H1 (cell line): ENCODE results near the gene GALNT2. TPM values are rescaled to one million over a fixed set of nuclear protein-coding genes. Genes with fewer than 3 reads are reported as not detected.

Experiments used
- CTCF ChIA-PET: fragments of 300-600 bp; sonication (Branson Sonifier 250); formaldehyde crosslinking; loops from one replicate; lab custom pipeline; 2021; ENCODE audit not compliant: partially characterized antibody; lab: Charles Lee
- POLR2A ChIA-PET: fragments of 300-600 bp; sonication (Branson Sonifier 250); formaldehyde crosslinking; loops from one replicate; lab custom pipeline; 2021; ENCODE audit warnings: inconsistent platforms; ENCODE audit not compliant: partially characterized antibody; lab: Charles Lee
- DNase-seq, 2 experiments: peaks; one replicate each; pipeline versions ENCODE4 v3.0.0 to v3.0.0-alpha.2; 2010 to 2022; ENCODE audit warnings: low spot score in 2 of 2, low read depth in 1 of 2, mixed read lengths in 1 of 2
- FAIRE-seq: peaks from 2 replicates; lab custom pipeline; 2011; peaks lifted over from hg19 to GRCh38; lab: Jason Lieb, UNC
- H2AFZ ChIP-seq: 2 replicates; pipeline ENCODE4 v1.8.1; 2012; ENCODE audit warnings: low read length, inconsistent platforms
- H2AK5ac ChIP-seq: 2 replicates; pipeline ENCODE4 v1.6.1; 2013; ENCODE audit warnings: low read depth, low read length
- H2BK120ac ChIP-seq: replicated peaks from 2 replicates; pipeline ENCODE3; 2013; ENCODE audit warnings: low read depth, low read length, inconsistent platforms
- H2BK12ac ChIP-seq: 2 replicates; pipeline ENCODE4 v1.6.1; 2013; ENCODE audit warnings: low read depth, low read length
- H2BK15ac ChIP-seq: 2 replicates; pipeline ENCODE4 v1.6.1; 2013; ENCODE audit warnings: low read length
- H2BK20ac ChIP-seq: 2 replicates; pipeline ENCODE4 v1.6.1; 2013; ENCODE audit warnings: low read length
- H2BK5ac ChIP-seq: 2 replicates; pipeline ENCODE4 v1.6.1; 2013; ENCODE audit warnings: low read depth, low read length
- H3K14ac ChIP-seq: 2 replicates; pipeline ENCODE4 v1.6.1; 2013; ENCODE audit warnings: inconsistent platforms; ENCODE audit not compliant: insufficient read length
- H3K18ac ChIP-seq: 2 replicates; pipeline ENCODE4 v1.6.1; 2013; ENCODE audit warnings: low read length; ENCODE audit errors: extremely low read depth
- H3K23ac ChIP-seq: 2 replicates; pipeline ENCODE4 v1.6.1; 2013; ENCODE audit warnings: inconsistent platforms; ENCODE audit not compliant: insufficient read length
- H3K23me2 ChIP-seq: 2 replicates; pipeline ENCODE4 v1.6.1; 2013; ENCODE audit warnings: low read depth, low read length
- H3K27ac ChIP-seq: 2 replicates; pipeline ENCODE4 v1.6.1; 2011; ENCODE audit warnings: low read depth, low read length, inconsistent platforms
- H3K27me3 ChIP-seq, 4 experiments: replicated peaks in 1 of 4; 1 replicate in 1 of 4; 2 replicates in 3 of 4; pipeline versions ENCODE4 v1.6.1 to v1.8.1; 2011 to 2013; ENCODE audit warnings: low read length in 3 of 4, mild to moderate bottlenecking in 3 of 4, inconsistent platforms in 2 of 4, mixed read lengths in 2 of 4, moderate library complexity in 1 of 4; ENCODE audit not compliant: control insufficient read depth in 3 of 4, insufficient read depth in 3 of 4; ENCODE audit errors: extremely low read depth in 1 of 4
- H3K36me3 ChIP-seq, 4 experiments: 2 replicates each; pipeline versions ENCODE4 v1.6.1 to v1.8.1; 2011 to 2013; ENCODE audit warnings: mild to moderate bottlenecking in 4 of 4, low read length in 3 of 4, moderate library complexity in 2 of 4, control low read depth in 1 of 4, inconsistent platforms in 1 of 4; ENCODE audit not compliant: insufficient read depth in 4 of 4, control insufficient read depth in 2 of 4
- H3K4ac ChIP-seq: replicated peaks from 2 replicates; pipeline ENCODE3; 2013; ENCODE audit warnings: low read length, low read depth, mixed read lengths, inconsistent platforms; ENCODE audit not compliant: insufficient read length
- H3K4me1 ChIP-seq, 4 experiments: replicated peaks in 1 of 4; 1 replicate in 1 of 4; 2 replicates in 3 of 4; pipeline versions ENCODE4 v1.6.1 to v1.8.1; 2011 to 2013; ENCODE audit warnings: low read length in 3 of 4, inconsistent platforms in 2 of 4, mixed read lengths in 1 of 4; ENCODE audit not compliant: insufficient read depth in 4 of 4, control insufficient read depth in 3 of 4
- H3K4me2 ChIP-seq, 2 experiments: 2 replicates each; pipeline versions ENCODE4 v1.6.1 to v1.8.1; 2011 to 2013; ENCODE audit warnings: low read depth in 2 of 2, low read length in 2 of 2, control low read depth in 1 of 2, inconsistent platforms in 1 of 2, mild to moderate bottlenecking in 1 of 2; ENCODE audit not compliant: insufficient read depth in 1 of 2
- H3K4me3 ChIP-seq, 4 experiments: fragments of 200-600, 300-600 bp in 1 of 4; sonication (generic), shearing (Covaris generic), sonication (Bioruptor Twin) in 1 of 4; 2 replicates each; pipeline versions ENCODE4 v1.5.1 to v1.8.1; 2011 to 2016; ENCODE audit warnings: low read length in 4 of 4, low read depth in 3 of 4, control low read depth in 2 of 4, inconsistent platforms in 2 of 4, mild to moderate bottlenecking in 2 of 4, mixed read lengths in 1 of 4, moderate library complexity in 1 of 4; ENCODE audit not compliant: insufficient read depth in 2 of 4; ENCODE audit errors: extremely low read depth in 1 of 4
- H3K56ac ChIP-seq: replicated peaks from 2 replicates; pipeline ENCODE3; 2013; ENCODE audit warnings: low read depth, mild to moderate bottlenecking, mixed read lengths, low read length, inconsistent platforms; ENCODE audit not compliant: insufficient read length
- H3K79me1 ChIP-seq: 2 replicates; pipeline ENCODE4 v1.6.1; 2013; ENCODE audit warnings: low read depth, low read length, control low read depth
- H3K79me2 ChIP-seq, 2 experiments: 2 replicates each; pipeline versions ENCODE4 v1.6.1 to v1.8.1; 2012 to 2013; ENCODE audit warnings: low read length in 2 of 2, mild to moderate bottlenecking in 2 of 2, inconsistent platforms in 1 of 2; ENCODE audit not compliant: insufficient read depth in 2 of 2, control insufficient read depth in 1 of 2
- H3K9ac ChIP-seq, 4 experiments: replicated peaks in 1 of 4; 1 replicate in 1 of 4; 2 replicates in 3 of 4; pipeline versions ENCODE4 v1.6.1 to v1.8.1; 2011 to 2013; ENCODE audit warnings: low read depth in 3 of 4, low read length in 3 of 4, control low read depth in 2 of 4, mild to moderate bottlenecking in 2 of 4, moderate library complexity in 2 of 4, inconsistent platforms in 1 of 4; ENCODE audit errors: extremely low read depth in 1 of 4
- H3K9me3 ChIP-seq, 2 experiments: 2 replicates each; pipeline versions ENCODE4 v1.6.1 to v1.8.1; 2012 to 2013; ENCODE audit warnings: mild to moderate bottlenecking in 2 of 2, moderate library complexity in 2 of 2, control low read depth in 1 of 2, inconsistent platforms in 1 of 2, low read depth in 1 of 2, low read length in 1 of 2, mixed read lengths in 1 of 2; ENCODE audit not compliant: insufficient read depth in 2 of 2
- H4K20me1 ChIP-seq, 2 experiments: replicated peaks in 1 of 2; 2 replicates each; pipeline versions ENCODE3 to v1.8.1; 2011 to 2013; ENCODE audit warnings: inconsistent platforms in 2 of 2, low read length in 2 of 2, mild to moderate bottlenecking in 1 of 2; ENCODE audit not compliant: insufficient read depth in 2 of 2, control insufficient read depth in 1 of 2
- H4K5ac ChIP-seq: 2 replicates; pipeline ENCODE4 v1.6.1; 2013; ENCODE audit warnings: low read length, low read depth, mixed read lengths, inconsistent platforms; ENCODE audit not compliant: insufficient read length
- H4K8ac ChIP-seq: 2 replicates; pipeline ENCODE4 v1.8.0; 2013; ENCODE audit warnings: mild to moderate bottlenecking, moderate library complexity, low read length, inconsistent platforms; ENCODE audit not compliant: insufficient read depth; ENCODE audit errors: extremely low read depth
- H4K91ac ChIP-seq: replicated peaks from 2 replicates; pipeline ENCODE3; 2013; ENCODE audit warnings: low read length, mixed read lengths, inconsistent platforms; ENCODE audit not compliant: insufficient read length
- ATF2 ChIP-seq: IDR thresholded peaks from 2 replicates; pipeline ENCODE4 v1.6.1; 2012; ENCODE audit warnings: low read length, inconsistent platforms
- CBX5 ChIP-seq: fragments of 300-800, 300-1000 bp; sonication (generic); IDR thresholded peaks from 2 replicates; pipeline ENCODE4 v1.7.1; 2016; ENCODE audit warnings: antibody characterized with exemption, low read length, low read depth
- CTBP2 ChIP-seq: IDR thresholded peaks from 2 replicates; pipeline ENCODE4 v1.7.0; 2011; ENCODE audit warnings: borderline replicate concordance, mild to moderate bottlenecking, moderate library complexity, mixed read lengths, low read length; ENCODE audit not compliant: insufficient read depth, insufficient read length
- E2F6 ChIP-seq: IDR thresholded peaks from 2 replicates; pipeline ENCODE4 v1.6.1; 2012; ENCODE audit warnings: inconsistent platforms
- GTF2F1 ChIP-seq: IDR thresholded peaks from 2 replicates; pipeline ENCODE4 v1.6.1; 2012; ENCODE audit warnings: low read depth, low read length, improper control_type of control experiment, borderline replicate concordance
- JUN ChIP-seq: IDR thresholded peaks from 2 replicates; pipeline ENCODE4 v1.6.1; 2011; ENCODE audit warnings: low read depth, mild to moderate bottlenecking, improper control_type of control experiment, low read length
- POLR2A ChIP-seq, 2 experiments: IDR thresholded peaks; 1 replicate in 1 of 2; 2 replicates in 1 of 2; pipeline ENCODE4 v1.6.1; 2011; ENCODE audit warnings: low read depth in 2 of 2, low read length in 2 of 2, mild to moderate bottlenecking in 2 of 2; ENCODE audit errors: control extremely low read depth in 1 of 2
- TAF1 ChIP-seq: IDR thresholded peaks from 2 replicates; pipeline ENCODE4 v1.6.1; 2011; ENCODE audit warnings: mild to moderate bottlenecking, low read depth, low read length
- TEAD4 ChIP-seq: IDR thresholded peaks from 2 replicates; pipeline ENCODE4 v1.6.1; 2012; ENCODE audit warnings: low read depth, low read length, inconsistent platforms, mixed read lengths
- YY1 ChIP-seq: IDR thresholded peaks from 2 replicates; pipeline ENCODE4 v1.6.1; 2011; ENCODE audit warnings: low read depth, mild to moderate bottlenecking, low read length
- WGBS, 2 experiments: shearing (Covaris generic) in 1 of 2; methylation state at CpG; one replicate each; pipeline versions ENCODE4 v1.1.6 to v1.1.7; 2013 to 2015; ENCODE audit warnings: low lambda C conversion rate in 2 of 2, mixed read lengths in 2 of 2, inconsistent platforms in 1 of 2, low coverage in 1 of 2, missing lambda C conversion rate in 1 of 2; ENCODE audit not compliant: insufficient replicate concordance in 2 of 2, insufficient coverage in 1 of 2, insufficient read length in 1 of 2; ENCODE audit errors: extremely low coverage in 1 of 2, missing lambda C conversion rate in 1 of 2; 5-methylcytosine and 5-hydroxymethylcytosine counted together
- polyA plus RNA-seq, 7 experiments: library from polyadenylated mRNA; depleted of rRNA in 3 of 7; stranded (reverse) in 5 of 7; unstranded in 2 of 7; fragments of >200 nt in 5 of 7; fragments of 200-250 nt in 2 of 7; gene quantifications; 1 replicate in 5 of 7; 2 replicates in 1 of 7; 4 replicates in 1 of 7; pipeline versions ENCODE4 v1.2.1 to v1.2.3, GENCODE V29; 2011 to 2013; ENCODE audit warnings: missing spikeins in 2 of 7, mixed read lengths in 2 of 7
- total RNA-seq: library from RNA; stranded (reverse); fragmentation: NEBNext Ultra II Directional; extraction: Animal tissue kit (Norgen Biotek cat#: 25700); gene quantifications from 2 replicates; pipeline ENCODE4 v1.2.1, GENCODE V29; 2021

The GALNT2 gene
- total and polyA plus RNA-seq, 2 of the 8 experiments (the other 6 are each of a cell fraction or from before 2014, with no cell fraction given): 34.5 to 75.3 TPM

DNA sequence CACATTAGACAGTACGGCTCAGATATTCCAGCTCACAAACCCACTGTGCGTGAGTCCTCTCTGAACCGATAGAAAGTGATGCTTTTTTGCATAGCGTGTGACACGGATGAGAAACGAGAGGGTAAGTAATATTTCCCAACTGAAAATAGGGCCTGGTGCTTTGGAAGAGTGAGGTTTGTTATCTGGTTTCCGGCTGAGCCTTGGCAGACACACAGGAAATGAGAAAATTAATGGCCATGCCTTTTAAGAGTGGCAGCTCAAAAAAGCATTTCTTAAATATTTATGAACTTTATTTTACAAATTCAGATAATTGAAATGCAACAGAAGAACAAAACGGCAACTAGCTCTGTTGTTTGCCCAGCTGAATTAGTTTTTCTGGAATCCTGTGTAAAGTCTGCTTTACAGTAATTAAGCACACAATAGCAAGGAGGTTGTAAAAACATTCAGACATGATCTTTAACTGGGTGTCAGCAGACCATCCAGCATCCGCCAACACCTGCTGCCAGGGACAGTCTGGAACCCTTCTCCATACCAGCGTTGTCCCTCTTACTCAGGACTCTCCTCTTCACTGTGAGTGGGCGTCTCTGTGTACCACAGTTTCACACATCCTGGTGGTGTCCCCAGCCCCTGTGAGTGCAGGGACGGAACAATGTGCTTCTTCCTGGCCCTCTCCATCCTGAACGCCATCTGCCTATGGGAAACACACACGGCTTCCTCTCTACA lies 203.7 kb downstream of the GALNT2 start:
- H3K27ac ChIP-seq: no peak overlapping the region
- no peak for FAIRE-seq

More for the DNA sequence above, 203.7 kb downstream of the GALNT2 start:
- H4K91ac ChIP-seq: no peak overlapping the region
- no peaks in the 10 kb centered on the region for H3K23me2 ChIP-seq
- peaks cover 0 to 13% (median 0%) of the 10 kb centered on the region in 4 experiments; a peak in 1 of 8 replicates for H3K36me3 ChIP-seq
- no peaks in the 10 kb centered on the region for H3K79me2 ChIP-seq
- no peak for DNase-seq
- H3K56ac ChIP-seq: no peak overlapping the region
- no peak overlapping the region for H2AK5ac ChIP-seq
- H3K4me3 ChIP-seq: no peak overlapping the region
- H4K8ac ChIP-seq: no peak overlapping the region
- H3K23ac ChIP-seq: no peak overlapping the region
- no peak overlapping the region for H3K18ac ChIP-seq
- no peaks in the 10 kb centered on the region for H3K9me3 ChIP-seq
- no peak overlapping the region for H3K4ac ChIP-seq
- H3K14ac ChIP-seq: no peak overlapping the region
- 91% methylated on average over 14 of the region's 14 CpGs; no CpG with 5 or more reads in 1 of the 2 experiments for WGBS, 2 experiments
- ChIA-PET CTCF (interaction anchor here (1.0 to 1.3 kb wide), 3 partner anchors 63 to 576 kb away, joined by 3 to 5 read pairs (median 3); no protein-coding TSS in a partner anchor), POLR2A (no interaction called here)
- H4K20me1 ChIP-seq: no peaks in the 10 kb centered on the region
- H3K4me1 ChIP-seq: peaks cover 0 to 5% (median 1%) of the 10 kb centered on the region in 4 experiments; a peak in 3 of 7 replicates
- H2BK12ac ChIP-seq: no peak overlapping the region
- H2BK5ac ChIP-seq: peak overlapping the region; percentile 40; the same call in 1 of the 2 replicates
- no peak overlapping the region for H2BK15ac ChIP-seq
- H4K5ac ChIP-seq: no peak overlapping the region
- H3K4me2 ChIP-seq: no peak overlapping the region
- no peak for TF ChIP-seq ATF2
- no peak for TF ChIP-seq E2F6
- no peak for TF ChIP-seq TAF1
- no peak for TF ChIP-seq GTF2F1
- no peak for TF ChIP-seq CBX5
- no peak for TF ChIP-seq JUN
- no peak for TF ChIP-seq TEAD4
- TF ChIP-seq POLR2A (IDR thresholded peaks at IDR 0.05; ENCODE audit: control extremely low read depth in 1 of 2, low read depth in 2 of 2, low read length in 2 of 2): no peak
- no peak for TF ChIP-seq YY1
- no peak for TF ChIP-seq CTBP2
- H3K9ac ChIP-seq: no peak overlapping the region
- H3K79me1 ChIP-seq: no peaks in the 10 kb centered on the region; the same call in 1 of the 2 replicates
- no peak overlapping the region for H2AFZ ChIP-seq
- H2BK20ac ChIP-seq: no peak overlapping the region
- no peaks in the 10 kb centered on the region for H3K27me3 ChIP-seq
- H2BK120ac ChIP-seq: no peak overlapping the region
